ENCODE data around the gene TRIP4. TPM values are rescaled to one million over a fixed set of nuclear protein-coding genes. Genes with fewer than 3 reads are reported as not detected.

TRIP4 gene
- total and polyA plus RNA-seq, 2 of the 8 experiments (the other 6 are each of a cell fraction or from before 2014, with no cell fraction given), result 6.2 to 18.9 TPM

GRCh38 chr15:64396789-64397188 lies 9.2 kb downstream of the TRIP4 start:
- POLR2A ChIA-PET (ENCODE audit: partially characterized antibody), result no interaction called here
- no peak for FAIRE-seq

More at GRCh38 chr15:64396789-64397188, 9.2 kb downstream of the TRIP4 start:
- H3K4me2 ChIP-seq (ENCODE audit: insufficient read depth in 1 of 2, low read depth in 2 of 2, low read length in 2 of 2), result no peak overlapping the region
- peaks cover 0 to 39% (median 22%) of the 10 kb centered on the region in 4 experiments; a peak in 6 of 8 replicates for H3K36me3 ChIP-seq (ENCODE audit: control insufficient read depth in 2 of 4, insufficient read depth in 4 of 4, low read length in 3 of 4)
- DNase-seq (ENCODE audit: low read depth in 1 of 2, low spot score in 2 of 2), result no peak
- no peak overlapping the region for H2AK5ac ChIP-seq (ENCODE audit: low read depth, low read length)
- no peak overlapping the region for H4K5ac ChIP-seq (ENCODE audit: insufficient read length, low read depth, low read length)
- H3K23ac ChIP-seq (ENCODE audit: insufficient read length), result no peak overlapping the region
- no peaks in the 10 kb centered on the region for H3K4me1 ChIP-seq (replicated peaks in 1 of 4; ENCODE audit: control insufficient read depth in 3 of 4, insufficient read depth in 4 of 4, low read length in 3 of 4)
- 92% methylated on average over 5 of the region's 5 CpGs; no CpG with 5 or more reads in 1 of the 2 experiments for WGBS, 2 experiments (ENCODE audit: extremely low coverage in 1 of 2, insufficient coverage in 1 of 2, insufficient read length in 1 of 2, insufficient replicate concordance in 2 of 2, low coverage in 1 of 2, low lambda C conversion rate in 2 of 2, missing lambda C conversion rate in 1 of 2)
- no peak overlapping the region for H3K14ac ChIP-seq (ENCODE audit: insufficient read length)
- no peak overlapping the region for H4K91ac ChIP-seq (replicated peaks; ENCODE audit: insufficient read length, low read length)
- no peak overlapping the region for H2AFZ ChIP-seq (ENCODE audit: low read length)
- H3K23me2 ChIP-seq (ENCODE audit: low read depth, low read length), result no peaks in the 10 kb centered on the region
- no peak overlapping the region for H3K18ac ChIP-seq (ENCODE audit: extremely low read depth, low read length)
- H2BK12ac ChIP-seq (ENCODE audit: low read depth, low read length), result no peak overlapping the region
- TF ChIP-seq KDM1A (IDR thresholded peaks at IDR 0.05; ENCODE audit: borderline replicate concordance, low read length) (no peak), SAP30 (IDR thresholded peaks at IDR 0.05; ENCODE audit: insufficient read depth, insufficient replicate concordance, low read length) (no peak), CTBP2 (IDR thresholded peaks at IDR 0.05; ENCODE audit: borderline replicate concordance, insufficient read depth, insufficient read length, low read length) (no peak), POLR2A (IDR thresholded peaks at IDR 0.05; ENCODE audit: control extremely low read depth in 1 of 2, low read depth in 2 of 2, low read length in 2 of 2) (no peak), BCL11A (IDR thresholded peaks at IDR 0.05; ENCODE audit: low read depth in 2 of 2, low read length in 2 of 2) (no peak), SP2 (IDR thresholded peaks at IDR 0.05; ENCODE audit: low read length) (no peak), EP300 (IDR thresholded peaks at IDR 0.05; ENCODE audit: borderline replicate concordance in 1 of 2, low read depth in 2 of 2, low read length in 2 of 2) (no peak)
- no peaks in the 10 kb centered on the region for H3K79me1 ChIP-seq (ENCODE audit: low read depth, low read length)
- H2BK15ac ChIP-seq (ENCODE audit: low read length), result no peak overlapping the region
- H2BK120ac ChIP-seq (replicated peaks; ENCODE audit: low read depth, low read length), result no peak overlapping the region
- H3K79me2 ChIP-seq (ENCODE audit: control insufficient read depth in 1 of 2, insufficient read depth in 2 of 2, low read length in 2 of 2), result no peaks in the 10 kb centered on the region
- CTCF ChIA-PET (ENCODE audit: partially characterized antibody), result interaction anchor here (0.7 kb wide), 1 partner anchor 926 kb away, joined by 3 read pairs; no protein-coding TSS in a partner anchor
- no peak overlapping the region for H3K9ac ChIP-seq (replicated peaks in 1 of 4; ENCODE audit: extremely low read depth in 1 of 4, low read depth in 3 of 4, low read length in 3 of 4)
- H3K56ac ChIP-seq (replicated peaks; ENCODE audit: insufficient read length, low read depth, low read length), result no peak overlapping the region
- H3K4me3 ChIP-seq (ENCODE audit: extremely low read depth in 1 of 4, insufficient read depth in 2 of 4, low read depth in 3 of 4, low read length in 4 of 4), result no peak overlapping the region
- H4K20me1 ChIP-seq (replicated peaks in 1 of 2; ENCODE audit: control insufficient read depth in 1 of 2, insufficient read depth in 2 of 2, low read length in 2 of 2), result no peaks in the 10 kb centered on the region
- H4K8ac ChIP-seq (ENCODE audit: extremely low read depth, insufficient read depth, low read length), result no peak overlapping the region
- H3K4ac ChIP-seq (replicated peaks; ENCODE audit: insufficient read length, low read depth, low read length), result no peak overlapping the region
- H3K27ac ChIP-seq (ENCODE audit: low read depth, low read length), result no peak overlapping the region
- H2BK5ac ChIP-seq (ENCODE audit: low read depth, low read length), result no peak overlapping the region
- H3K9me3 ChIP-seq (ENCODE audit: insufficient read depth in 2 of 2, low read depth in 1 of 2, low read length in 1 of 2), result no peaks in the 10 kb centered on the region
- H3K27me3 ChIP-seq (replicated peaks in 1 of 4; ENCODE audit: control insufficient read depth in 3 of 4, extremely low read depth in 1 of 4, insufficient read depth in 3 of 4, low read length in 3 of 4), result no peaks in the 10 kb centered on the region
- no peak overlapping the region for H2BK20ac ChIP-seq (ENCODE audit: low read length)
